Stimulated activated CD8-positive, alpha-beta memory T cell treated with anti-CD3 and anti-CD28 coated beads, Interleukin-15, amount 100 ng/mL, for 4 hours (primary cell): ENCODE results near the gene HRH2.
"Not testable (repeated sequence)": the region's sequence is repeated elsewhere in the genome, so short reads cannot be mapped to it uniquely, and the experiment has no call there.

Experiments used
- DNase-seq, 2 donors: peaks; one replicate each; pipeline ENCODE4 v3.0.0-alpha.2; 2020; ENCODE audit warnings: low read depth in 2 of 2

HRH2 gene

GRCh38 chr5:175740014-175740413, 82.1 kb downstream of the HRH2 start:
- no peak for DNase-seq

- no peak for DNase-seq
Observed at GRCh38 chr5:175741556-175741955, 83.7 kb downstream of the HRH2 start.

- DNase-seq: no peak
Observed at GRCh38 chr5:175742290-175742994, 84.6 kb downstream of the HRH2 start.

GRCh38 chr5:175743676-175744210, 85.9 kb downstream of the HRH2 start:
- DNase-seq: no peak

GRCh38 chr5:175745210-175745609, 87.3 kb downstream of the HRH2 start:
- no peak for DNase-seq

- DNase-seq: no peak
Observed at GRCh38 chr5:175746851-175747250, 89.0 kb downstream of the HRH2 start.

GRCh38 chr5:175747539-175748060, 89.7 kb downstream of the HRH2 start:
- DNase-seq: no peak

GRCh38 chr5:175748650-175749049, 90.8 kb downstream of the HRH2 start:
- DNase-seq: no peak

GRCh38 chr5:175749591-175749990, 91.7 kb downstream of the HRH2 start:
- DNase-seq: no peak

GRCh38 chr5:175750511-175750931, 92.7 kb downstream of the HRH2 start:
- DNase-seq: no peak

- DNase-seq: no peak
Observed at GRCh38 chr5:175751369-175751768, 93.5 kb downstream of the HRH2 start.

GRCh38 chr5:175752826-175753535, 95.1 kb downstream of the HRH2 start:
- DNase-seq: no peak

GRCh38 chr5:175753536-175754402, 95.9 kb downstream of the HRH2 start:
- DNase-seq: no peak

GRCh38 chr5:175759991-175760390, 102.1 kb downstream of the HRH2 start:
- not testable (repeated sequence) for DNase-seq
